Neuronal stem cell (in vitro differentiated cells): ENCODE results near the gene ENO4. TPM values are rescaled to one million over a fixed set of nuclear protein-coding genes. Genes with fewer than 3 reads are reported as not detected.

Experiments used
- DNase-seq: peaks from one replicate; pipeline ENCODE4 v3.0.0-alpha.2; 2013; ENCODE audit warnings: low spot score
- H2AFZ ChIP-seq: one replicate; pipeline ENCODE4 v1.6.1; 2013; ENCODE audit warnings: mild to moderate bottlenecking, low read length, inconsistent platforms
- H2AK5ac ChIP-seq: 2 replicates; pipeline ENCODE4 v1.6.1; 2013; ENCODE audit warnings: low read depth, mild to moderate bottlenecking, inconsistent platforms, low read length, moderate library complexity, mixed read lengths
- H2BK120ac ChIP-seq: 2 replicates; pipeline ENCODE4 v1.6.1; 2013; ENCODE audit warnings: low read depth, mild to moderate bottlenecking, inconsistent platforms, low read length, moderate library complexity, mixed read lengths
- H2BK12ac ChIP-seq: one replicate; pipeline ENCODE4 v1.6.1; 2013; ENCODE audit warnings: low read length, inconsistent platforms
- H2BK15ac ChIP-seq: 2 replicates; pipeline ENCODE4 v1.6.1; 2013; ENCODE audit warnings: mild to moderate bottlenecking, low read length, inconsistent platforms, mixed read lengths
- H2BK5ac ChIP-seq: one replicate; pipeline ENCODE4 v1.6.1; 2013; ENCODE audit warnings: inconsistent platforms, mild to moderate bottlenecking, low read length, moderate library complexity
- H3K14ac ChIP-seq: one replicate; pipeline ENCODE4 v1.6.1; 2013; ENCODE audit warnings: low read length, inconsistent platforms
- H3K18ac ChIP-seq: 2 replicates; pipeline ENCODE4 v1.6.1; 2013; ENCODE audit warnings: low read length, inconsistent platforms
- H3K23ac ChIP-seq: 2 replicates; pipeline ENCODE4 v1.6.1; 2013; ENCODE audit warnings: low read depth, mild to moderate bottlenecking, mixed read lengths, low read length, inconsistent platforms; ENCODE audit not compliant: poor library complexity
- H3K27ac ChIP-seq: replicated peaks from 3 replicates; pipeline ENCODE4 v1.5.1; 2013; ENCODE audit warnings: low read length, inconsistent platforms
- H3K27me3 ChIP-seq, 3 experiments: 2 replicates each; pipeline ENCODE4 v1.6.1; 2013; ENCODE audit warnings: low read length in 3 of 3, mild to moderate bottlenecking in 2 of 3, inconsistent platforms in 1 of 3, low read depth in 1 of 3, mixed read lengths in 1 of 3, moderate library complexity in 1 of 3; ENCODE audit not compliant: control insufficient read depth in 3 of 3, insufficient read depth in 3 of 3
- H3K36me3 ChIP-seq, 2 donors: replicated peaks in 1 of 2; 2 replicates each; pipeline ENCODE4 v1.6.1; 2013; ENCODE audit warnings: low read length in 2 of 2; ENCODE audit not compliant: control insufficient read depth in 2 of 2, insufficient read depth in 2 of 2
- H3K4ac ChIP-seq: 2 replicates; pipeline ENCODE4 v1.6.1; 2013; ENCODE audit warnings: inconsistent platforms, mild to moderate bottlenecking, low read length, moderate library complexity
- H3K4me1 ChIP-seq, 2 donors: 1 replicate in 1 of 2; 2 replicates in 1 of 2; pipeline ENCODE4 v1.6.1; 2013; ENCODE audit warnings: low read length in 2 of 2, low read depth in 1 of 2; ENCODE audit not compliant: control insufficient read depth in 2 of 2, insufficient read depth in 1 of 2
- H3K4me2 ChIP-seq: one replicate; pipeline ENCODE4 v1.6.1; 2013; ENCODE audit warnings: mild to moderate bottlenecking, low read length, inconsistent platforms; ENCODE audit not compliant: insufficient read depth, poor library complexity, severe bottlenecking
- H3K4me3 ChIP-seq, 2 donors: 2 replicates each; pipeline ENCODE4 v1.5.1; 2013; ENCODE audit warnings: low read length in 2 of 2, mild to moderate bottlenecking in 2 of 2, inconsistent platforms in 1 of 2, moderate library complexity in 1 of 2
- H3K79me1 ChIP-seq: one replicate; pipeline ENCODE4 v1.6.1; 2013; ENCODE audit warnings: low read depth, mild to moderate bottlenecking, inconsistent platforms, low read length, moderate library complexity
- H3K9ac ChIP-seq: one replicate; pipeline ENCODE4 v1.6.1; 2013; ENCODE audit warnings: mild to moderate bottlenecking, low read depth, low read length, inconsistent platforms; ENCODE audit not compliant: poor library complexity
- H3K9me3 ChIP-seq, 2 donors: replicated peaks in 1 of 2; 2 replicates each; pipeline versions ENCODE3 to v1.6.1; 2013; ENCODE audit warnings: low read length in 2 of 2, mild to moderate bottlenecking in 2 of 2, inconsistent platforms in 1 of 2, low read depth in 1 of 2, mixed read lengths in 1 of 2, moderate library complexity in 1 of 2; ENCODE audit not compliant: control insufficient read depth in 2 of 2, insufficient read depth in 1 of 2
- H4K8ac ChIP-seq: one replicate; pipeline ENCODE4 v1.6.1; 2013; ENCODE audit warnings: low read depth, mild to moderate bottlenecking, inconsistent platforms, low read length, moderate library complexity
- H4K91ac ChIP-seq: one replicate; pipeline ENCODE4 v1.6.1; 2013; ENCODE audit warnings: low read length, low read depth, mild to moderate bottlenecking, inconsistent platforms; ENCODE audit not compliant: poor library complexity
- WGBS, 2 donors: extraction: QIAGEN DNeasy Blood & Tissue Kit; methylation state at CpG; one replicate each; pipeline ENCODE4 v1.1.7; 2013; ENCODE audit warnings: missing lambda C conversion rate in 2 of 2, mixed read lengths in 1 of 2; ENCODE audit not compliant: insufficient read length in 2 of 2, insufficient replicate concordance in 1 of 2; ENCODE audit errors: extremely low coverage in 2 of 2; 5-methylcytosine and 5-hydroxymethylcytosine counted together
- polyA plus RNA-seq, 2 experiments: library from polyadenylated mRNA; stranded (reverse); fragments of 200-250 nt; gene quantifications; one replicate each; pipeline ENCODE4 v1.2.3, GENCODE V29; 2013

ENO4 gene, protein sequence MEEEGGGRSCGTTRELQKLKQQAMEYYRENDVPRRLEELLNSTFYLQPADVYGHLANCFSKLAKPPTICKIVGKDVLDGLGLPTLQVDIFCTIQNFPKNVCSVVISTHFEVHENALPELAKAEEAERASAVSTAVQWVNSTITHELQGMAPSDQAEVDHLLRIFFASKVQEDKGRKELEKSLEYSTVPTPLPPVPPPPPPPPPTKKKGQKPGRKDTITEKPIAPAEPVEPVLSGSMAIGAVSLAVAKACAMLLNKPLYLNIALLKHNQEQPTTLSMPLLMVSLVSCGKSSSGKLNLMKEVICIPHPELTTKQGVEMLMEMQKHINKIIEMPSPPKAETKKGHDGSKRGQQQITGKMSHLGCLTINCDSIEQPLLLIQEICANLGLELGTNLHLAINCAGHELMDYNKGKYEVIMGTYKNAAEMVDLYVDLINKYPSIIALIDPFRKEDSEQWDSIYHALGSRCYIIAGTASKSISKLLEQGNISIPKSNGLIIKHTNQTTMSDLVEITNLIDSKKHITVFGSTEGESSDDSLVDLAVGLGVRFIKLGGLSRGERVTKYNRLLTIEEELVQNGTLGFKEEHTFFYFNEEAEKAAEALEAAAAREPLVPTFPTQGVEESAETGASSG
- 1.9 TPM for polyA plus RNA-seq (2013, experiment 1 of 2)
- 1.3 TPM for polyA plus RNA-seq (2013, experiment 2 of 2)

GRCh38 chr10:116849248-116850057, at the start of gene ENO4:
TSS of gene ENO4 (plus strand) at chr10:116849499. CDS start at chr10:116849567, 68 bp downstream.
- H3K4me2 ChIP-seq = peak within 1 kb of the TSS; percentile 95
- H3K14ac ChIP-seq = peak within 1 kb of the TSS; percentile 48
- H3K9ac ChIP-seq = peak within 1 kb of the TSS; percentile 90
- H3K36me3 ChIP-seq = no peaks in the 10 kb centered on the region
- no peak within 1 kb of the TSS for H2BK12ac ChIP-seq
- peak within 1 kb of the TSS; percentile 32 for H2BK5ac ChIP-seq
- peak within 1 kb of the TSS; percentile 95 for H2AFZ ChIP-seq
- H3K27me3 ChIP-seq = peaks cover 0 to 43% (median 0%) of the 10 kb centered on the region in 3 experiments
- peak within 1 kb of the TSS; percentile 96 for H3K18ac ChIP-seq
- peak within 1 kb of the TSS; percentile 67 for H3K23ac ChIP-seq
- no CpG with 5 or more reads among the region's 55 CpGs for WGBS, 2 donors
- H3K4me1 ChIP-seq = peaks cover 5 to 15% of the 10 kb centered on the region in 2 donors
- H2BK15ac ChIP-seq = peak within 1 kb of the TSS; percentile 69
- H4K8ac ChIP-seq = peak within 1 kb of the TSS; percentile 55
- H3K4ac ChIP-seq = no peak within 1 kb of the TSS
- H3K27ac ChIP-seq = peak within 1 kb of the TSS; percentile 86
- DNase-seq = peak; percentile 93
- H4K91ac ChIP-seq = no peak within 1 kb of the TSS
- H3K9me3 ChIP-seq = no peaks in the 10 kb centered on the region
- peak within 1 kb of the TSS; percentile 10 for H2BK120ac ChIP-seq
- peak within 1 kb of the TSS; percentile 59 for H2AK5ac ChIP-seq
- H3K4me3 ChIP-seq = peak within 1 kb of the TSS; percentile 59 to 88
- H3K79me1 ChIP-seq = peaks cover 2% of the 10 kb centered on the region

- Histone ChIP-seq H3K14ac (peak overlapping the region; percentile 72), H2BK5ac (no peak overlapping the region), H2BK15ac (peak overlapping the region; percentile 49), H3K27ac (no peak overlapping the region), H2AK5ac (peak overlapping the region; percentile 73), H3K4me2 (no peak overlapping the region), H2AFZ (no peak overlapping the region), H4K91ac (no peak overlapping the region), H2BK120ac (no peak overlapping the region), H3K27me3 (peaks cover 0 to 40% (median 0%) of the 10 kb centered on the region in 3 experiments), H3K4me1 (peaks cover 0 to 4% of the 10 kb centered on the region in 2 donors), H3K36me3 (no peaks in the 10 kb centered on the region), H2BK12ac (no peak overlapping the region), H3K4me3 (no peak overlapping the region), H3K79me1 (no peaks in the 10 kb centered on the region), H3K23ac (no peak overlapping the region), H4K8ac (no peak overlapping the region), H3K4ac (no peak overlapping the region), H3K9me3 (peaks cover 0 to 2% of the 10 kb centered on the region in 2 donors), H3K18ac (peak overlapping the region; percentile 70), H3K9ac (no peak overlapping the region)
- WGBS, 2 donors = no CpG with 5 or more reads among the region's 9 CpGs
- DNase-seq = no peak
These were observed 48.9 kb upstream of the ENO4 start for GRCh38 chr10:116800286-116800929.

DNA sequence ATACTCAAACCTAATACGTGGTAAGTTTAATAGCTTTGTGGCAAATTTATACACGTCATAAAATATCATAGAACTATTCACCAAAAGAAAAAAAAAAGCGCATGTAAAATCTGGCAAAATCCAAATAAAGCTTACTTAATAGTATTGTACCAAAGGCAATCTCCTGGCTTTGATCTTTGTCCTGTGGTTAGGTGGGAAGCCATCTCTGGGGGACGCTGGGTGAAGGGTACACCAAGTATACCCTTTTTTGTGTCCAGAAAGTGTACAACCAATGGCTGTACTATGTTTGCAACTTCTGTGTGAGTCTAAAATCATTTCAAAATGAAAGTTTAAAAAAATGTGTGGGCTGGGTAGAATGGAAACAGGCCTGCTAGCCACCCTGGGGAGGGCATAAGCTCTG, 47.6 kb upstream of the ENO4 start:
- no peak overlapping the region for H2BK15ac ChIP-seq
- no peak overlapping the region for H3K18ac ChIP-seq
- H4K8ac ChIP-seq = no peak overlapping the region
- peaks cover 0 to 2% of the 10 kb centered on the region in 2 donors for H3K9me3 ChIP-seq
- H2BK5ac ChIP-seq = no peak overlapping the region
- H2BK12ac ChIP-seq = no peak overlapping the region
- H2BK120ac ChIP-seq = no peak overlapping the region
- H3K79me1 ChIP-seq = no peaks in the 10 kb centered on the region
- no peak for DNase-seq
- no CpG with 5 or more reads among the region's 4 CpGs for WGBS, 2 donors
- no peak overlapping the region for H3K4me3 ChIP-seq
- H3K4me2 ChIP-seq = no peak overlapping the region
- peaks cover 0 to 41% (median 0%) of the 10 kb centered on the region in 3 experiments for H3K27me3 ChIP-seq
- H2AK5ac ChIP-seq = no peak overlapping the region
- H3K4ac ChIP-seq = no peak overlapping the region
- H3K36me3 ChIP-seq = no peaks in the 10 kb centered on the region
- H2AFZ ChIP-seq = no peak overlapping the region
- no peak overlapping the region for H3K14ac ChIP-seq
- no peak overlapping the region for H3K27ac ChIP-seq
- H3K4me1 ChIP-seq = peaks cover 0 to 4% of the 10 kb centered on the region in 2 donors
- H4K91ac ChIP-seq = no peak overlapping the region
- H3K9ac ChIP-seq = no peak overlapping the region
- no peak overlapping the region for H3K23ac ChIP-seq
